Suppressor macrophage treated with lipopolysaccharide for 4 hours (primary cell): ENCODE data around the gene CLN6.

ENCODE experiments used
- DNase-seq: peaks from one replicate; pipeline ENCODE4 v3.0.0-alpha.2; 2020

CLN6 gene

GRCh38 chr15:68229386-68230156, at the start of gene CLN6:
CLN6 (minus strand) TSS chr15:68229728; CDS start chr15:68229584, 144 bp downstream.
- peak; percentile 92 for DNase-seq

- peak; percentile 47 for DNase-seq
These were observed 49.3 kb upstream of the CLN6 start for GRCh38 chr15:68278595-68279405.

- DNase-seq, result no peak
These were observed 48.7 kb upstream of the CLN6 start for GRCh38 chr15:68278345-68278594.

GRCh38 chr15:68277603-68278344, 48.2 kb upstream of the CLN6 start, which contains the start of gene FEM1B:
FEM1B (plus strand) TSS chr15:68277745; CDS start chr15:68278418, 673 bp downstream.
- peak; percentile 94 for DNase-seq

GRCh38 chr15:68277131-68277602, 47.6 kb upstream of the CLN6 start:
- DNase-seq, result peak; percentile 59

GRCh38 chr15:68276668-68277067, 47.1 kb upstream of the CLN6 start:
- no peak for DNase-seq

GRCh38 chr15:68275165-68275746, 45.7 kb upstream of the CLN6 start:
- peak; percentile 57 for DNase-seq

GRCh38 chr15:68274201-68274848, 44.8 kb upstream of the CLN6 start:
- DNase-seq, result peak; percentile 69

- peak; percentile 90 for DNase-seq
These were observed 43.3 kb upstream of the CLN6 start for GRCh38 chr15:68272721-68273271.

- DNase-seq, result peak; percentile 34
These were observed 42.4 kb upstream of the CLN6 start for GRCh38 chr15:68271854-68272471.

- DNase-seq, result no peak
These were observed 38.9 kb upstream of the CLN6 start for GRCh38 chr15:68268405-68268804.

GRCh38 chr15:68265674-68266073, 36.1 kb upstream of the CLN6 start:
- DNase-seq, result no peak

- peak; percentile 37 for DNase-seq
These were observed 35.6 kb upstream of the CLN6 start for GRCh38 chr15:68265081-68265480.

GRCh38 chr15:68264282-68264681, 34.8 kb upstream of the CLN6 start:
- DNase-seq, result no peak

- no peak for DNase-seq
These were observed 33.2 kb upstream of the CLN6 start for GRCh38 chr15:68262514-68263356.

GRCh38 chr15:68261980-68262379, 32.5 kb upstream of the CLN6 start:
- DNase-seq, result no peak

- DNase-seq, result no peak
These were observed 31.7 kb upstream of the CLN6 start for GRCh38 chr15:68261241-68261640.

GRCh38 chr15:68259883-68260282, 30.4 kb upstream of the CLN6 start:
- DNase-seq, result no peak

- no peak for DNase-seq
These were observed 29.2 kb upstream of the CLN6 start for GRCh38 chr15:68258692-68259091.

- DNase-seq, result peak; percentile 95
These were observed 27.3 kb upstream of the CLN6 start for GRCh38 chr15:68256675-68257450.
